Limb (tissue), 2 donors: ENCODE data around the gene TIGD7.
"Not testable (repeated sequence)": the region's sequence is repeated elsewhere in the genome, so short reads cannot be mapped to it uniquely, and the experiment has no call there.

Experiments used
- DNase-seq, 2 donors: peaks; one replicate each; pipeline ENCODE4 v3.0.0-alpha.2; 2016; ENCODE audit errors: extremely low spot score in 2 of 2

TIGD7 gene

DNA sequence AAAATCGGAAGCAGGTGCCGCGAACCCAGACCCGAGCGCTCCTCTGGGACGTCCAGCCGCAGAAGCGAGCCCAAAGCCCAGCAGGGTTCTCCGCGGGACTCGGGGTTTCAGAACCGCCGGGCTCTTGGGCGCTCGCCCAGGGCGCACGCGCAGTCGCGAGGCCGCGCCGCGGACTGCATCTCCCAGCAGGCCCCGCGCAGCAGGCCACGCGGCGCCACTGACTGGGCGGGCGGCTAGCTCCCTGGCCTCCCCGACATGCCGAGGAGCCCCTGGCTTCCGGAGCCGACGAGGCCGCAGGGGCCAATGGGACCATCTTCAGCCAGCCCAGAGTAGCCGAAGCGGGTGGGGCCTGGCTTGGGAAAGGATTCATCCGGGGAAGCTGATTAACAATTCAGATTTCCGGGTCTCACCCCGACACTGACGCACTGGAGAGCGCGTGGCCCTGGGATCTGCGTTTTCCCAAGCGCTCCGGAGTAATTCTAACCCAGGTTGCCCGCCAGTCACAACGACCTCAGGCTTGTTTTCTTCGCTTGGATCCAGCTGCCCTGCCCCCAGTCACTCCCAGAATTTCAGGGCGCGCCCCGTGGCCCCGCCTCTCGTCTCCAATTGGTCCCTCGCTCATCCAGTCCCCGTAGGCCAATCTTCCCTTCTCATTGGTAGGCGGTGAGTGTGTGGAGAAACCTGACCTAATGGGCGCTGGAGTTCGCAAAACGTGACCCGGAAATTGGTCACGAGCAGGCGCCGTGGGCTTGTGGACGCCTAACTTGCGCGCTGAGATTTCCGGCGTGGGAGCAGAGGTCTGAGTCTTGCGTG lies 22.3 kb downstream of the TIGD7 start, which contains the start of gene ZNF263:
Gene ZNF263, plus strand, starts transcription at position 762 of the 813 bp plus-strand sequence. CDS start 328 bp downstream, outside the sequence.
- DNase-seq, result peak; percentile 96 to 98

DNA sequence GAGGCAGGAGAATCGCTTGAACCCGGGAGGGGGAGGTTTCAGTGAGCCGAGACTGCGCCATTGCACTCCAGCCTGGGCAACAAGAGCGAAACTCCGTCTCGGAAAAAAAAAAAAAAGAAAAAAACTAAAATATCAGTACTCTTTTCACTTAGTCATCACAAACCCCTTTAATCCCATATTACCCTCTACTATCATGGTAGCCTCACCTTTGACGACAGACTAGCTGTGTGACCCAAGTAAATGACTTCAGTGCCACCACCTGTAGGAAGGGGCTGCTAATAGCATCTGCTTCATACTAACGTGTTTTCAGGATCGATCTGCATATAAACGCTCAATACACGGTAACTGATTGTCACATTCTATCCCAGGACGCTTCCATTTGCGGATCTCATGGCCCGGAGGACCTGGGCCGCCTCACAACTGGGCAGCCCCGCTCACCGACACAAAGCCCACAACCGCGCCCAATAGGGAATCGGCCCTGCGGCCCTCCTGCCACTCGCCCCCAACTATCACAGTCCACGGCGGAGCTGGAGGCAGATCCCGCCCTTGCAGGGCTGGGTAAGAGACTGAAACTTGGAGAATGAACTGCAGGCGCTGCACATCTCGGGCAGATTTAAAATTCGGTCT lies 23.0 kb downstream of the TIGD7 start:
- no peak for DNase-seq

DNA sequence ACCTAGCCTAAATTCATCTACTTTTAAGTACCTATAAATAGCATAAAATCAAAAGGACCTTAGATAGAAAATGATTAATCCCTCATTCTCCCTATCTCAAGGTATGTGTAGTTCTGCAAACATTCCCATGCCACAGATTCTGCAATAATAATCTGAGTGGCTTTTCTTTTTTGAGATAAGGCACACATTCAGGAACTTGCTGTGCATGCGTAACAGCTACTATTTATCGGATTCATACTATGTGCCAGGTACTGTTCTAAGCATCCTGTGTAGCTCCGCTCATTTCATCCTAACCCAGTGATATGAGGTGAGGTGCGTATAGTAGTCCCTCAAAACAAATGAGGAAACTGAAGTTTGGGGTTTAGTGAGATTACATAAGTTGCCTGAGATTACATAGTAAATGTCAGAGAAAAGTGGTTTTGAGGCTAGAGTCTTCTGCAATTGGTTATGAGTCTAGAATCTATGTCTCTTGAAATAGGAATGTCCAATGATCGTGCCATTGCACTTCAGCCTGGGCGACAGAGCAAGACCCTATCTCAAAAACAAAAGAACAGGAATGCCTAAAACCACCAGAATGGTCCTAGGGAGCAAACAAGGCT lies 23.9 kb downstream of the TIGD7 start:
- DNase-seq, result no peak

DNA sequence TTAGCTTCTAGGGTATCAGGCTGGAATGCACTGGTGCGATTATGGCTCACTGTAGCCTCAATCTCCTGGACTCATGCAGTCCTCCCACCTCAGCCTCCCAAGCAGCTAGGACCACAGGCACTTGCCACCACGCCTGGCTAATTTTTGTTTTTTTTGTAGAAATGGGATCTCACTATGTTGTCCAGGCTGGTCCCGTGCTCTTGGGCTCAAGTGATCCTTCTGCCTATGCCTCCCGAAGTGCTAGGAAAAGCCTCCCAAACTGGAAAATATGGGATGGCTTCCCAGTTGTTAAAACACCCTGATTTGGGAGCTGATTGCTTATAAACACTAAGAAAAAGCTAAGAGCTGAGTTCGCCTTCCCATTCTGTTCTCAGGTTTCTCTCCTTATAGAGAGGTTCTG lies 28.6 kb downstream of the TIGD7 start:
- DNase-seq, result no peak

DNA sequence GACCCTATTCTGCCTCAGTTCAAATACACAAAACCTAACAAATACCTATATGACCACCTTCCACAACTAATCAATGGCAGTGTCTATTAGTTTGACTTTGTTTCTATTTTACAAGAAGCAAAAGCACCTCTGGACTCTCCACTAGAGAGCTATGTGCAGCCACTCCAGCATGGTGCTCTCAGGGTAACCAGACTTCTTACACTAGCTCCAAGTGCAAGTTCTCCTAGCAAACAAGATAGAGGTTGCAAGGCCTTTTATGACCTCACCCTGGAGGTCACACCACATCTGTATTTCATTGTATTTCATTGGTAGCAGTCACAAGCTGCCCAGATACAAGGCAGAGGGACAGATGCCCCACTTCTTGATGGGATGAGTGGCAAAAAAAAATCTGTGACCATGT lies 30.3 kb downstream of the TIGD7 start:
- no peak for DNase-seq

DNA sequence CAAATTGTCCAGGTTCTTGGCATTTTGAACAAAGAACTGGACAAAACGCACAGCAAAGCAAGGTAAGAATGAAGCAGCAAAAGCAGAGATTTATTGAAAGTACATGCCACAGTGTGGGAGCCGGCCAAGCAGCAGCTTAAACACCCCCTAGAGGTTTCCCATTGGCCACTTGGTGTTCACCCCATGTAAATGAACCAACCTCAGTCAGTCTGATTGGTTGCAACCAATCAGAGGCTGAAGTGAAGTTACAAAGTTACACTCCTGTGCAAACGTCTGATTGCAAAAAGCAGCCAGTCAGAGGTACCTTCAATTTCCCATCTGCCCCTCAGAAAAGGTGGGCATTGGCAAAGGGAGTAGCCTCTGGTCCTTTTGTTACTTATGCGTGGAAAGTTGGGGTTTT lies 30.7 kb downstream of the TIGD7 start:
- DNase-seq, result no peak

DNA sequence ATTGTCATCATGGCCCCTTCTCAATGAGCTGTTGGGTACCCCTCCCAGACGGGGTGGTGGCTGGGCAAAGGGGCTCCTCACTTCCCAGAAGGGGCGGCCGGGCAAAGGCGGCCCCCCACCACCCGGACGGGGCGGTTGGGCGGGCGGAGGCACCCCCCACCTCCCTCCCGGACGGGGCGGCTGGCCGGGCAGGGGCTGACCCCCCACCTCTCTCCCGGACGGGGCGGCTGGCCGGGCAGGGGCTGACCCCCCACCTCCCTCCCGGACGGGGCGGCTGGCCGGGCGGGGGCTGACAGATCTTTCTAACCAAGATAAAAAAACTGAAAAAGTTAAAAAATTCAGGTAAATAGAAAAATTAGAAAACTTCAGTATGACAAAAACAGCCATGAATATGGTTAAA lies 33.9 kb downstream of the TIGD7 start:
- not testable (repeated sequence) for DNase-seq

DNA sequence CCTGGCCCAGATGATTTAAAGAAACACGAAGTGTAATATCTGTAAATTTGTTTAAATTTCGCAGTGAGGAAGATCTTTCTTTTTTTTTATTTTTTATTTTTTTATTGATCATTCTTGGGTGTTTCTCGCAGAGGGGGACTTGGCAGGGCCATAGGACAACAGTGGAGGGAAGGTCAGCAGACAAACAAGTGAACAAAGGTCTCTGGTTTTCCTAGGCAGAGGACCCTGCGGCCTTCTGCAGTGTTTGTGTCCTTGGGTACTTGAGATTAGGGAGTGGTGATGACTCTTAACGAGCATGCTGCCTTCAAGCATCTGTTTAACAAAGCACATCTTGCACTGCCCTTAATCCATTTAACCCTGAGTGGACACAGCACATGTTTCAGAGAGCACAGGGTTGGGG lies 34.5 kb downstream of the TIGD7 start:
- not testable (repeated sequence) for DNase-seq

DNA sequence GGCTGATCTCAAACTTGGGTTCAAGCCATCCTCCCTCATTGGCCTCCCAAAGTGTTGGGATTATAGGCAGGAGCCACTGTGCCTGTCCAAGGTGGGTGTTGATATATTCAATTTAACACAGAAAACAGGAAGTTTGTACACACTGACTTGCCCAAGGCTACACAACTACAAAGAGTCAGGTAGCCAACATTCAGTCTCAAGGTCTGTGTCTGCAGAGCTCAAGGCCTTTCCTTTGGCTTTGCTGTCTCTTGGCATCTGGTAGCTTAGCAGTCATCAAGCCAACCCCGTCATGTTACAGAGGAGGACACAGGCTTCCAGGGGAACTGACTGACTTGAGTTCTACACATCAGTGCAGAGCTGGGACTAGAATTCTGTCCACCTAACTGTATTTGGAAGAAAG lies 36.9 kb downstream of the TIGD7 start:
- DNase-seq, result no peak

DNA sequence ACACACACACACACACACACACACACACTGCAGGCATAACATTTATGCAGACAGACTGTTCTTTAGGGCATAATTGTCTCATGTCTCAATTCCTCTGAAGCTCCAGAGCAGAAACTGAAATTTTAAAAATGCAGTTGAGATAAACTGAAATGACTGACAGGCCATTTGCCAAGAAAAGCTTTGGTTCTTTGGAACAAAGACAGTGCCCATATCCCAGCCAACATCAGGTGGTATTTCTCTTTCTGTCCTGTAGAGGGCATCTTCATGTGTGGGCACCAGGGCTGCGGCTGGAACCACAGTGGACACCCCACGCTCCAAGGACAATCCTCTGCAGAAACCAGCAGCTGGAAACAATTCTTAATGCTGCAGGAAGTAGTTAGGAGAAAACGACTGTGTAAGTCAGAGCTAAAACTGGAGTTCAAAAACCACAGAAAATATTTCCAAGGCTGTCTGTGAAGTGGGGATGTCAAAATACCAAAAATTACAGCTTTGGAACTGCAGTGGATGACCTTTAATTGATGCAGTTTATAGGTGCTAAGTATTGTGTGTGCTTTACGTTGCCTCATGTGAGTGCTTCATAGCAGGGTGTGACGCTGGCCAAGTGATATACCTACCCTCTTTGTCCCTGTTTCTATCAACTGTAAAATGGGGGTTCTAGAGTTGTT lies 38.2 kb downstream of the TIGD7 start:
- peak in 1 of 2 donors; percentile 35 for DNase-seq

DNA sequence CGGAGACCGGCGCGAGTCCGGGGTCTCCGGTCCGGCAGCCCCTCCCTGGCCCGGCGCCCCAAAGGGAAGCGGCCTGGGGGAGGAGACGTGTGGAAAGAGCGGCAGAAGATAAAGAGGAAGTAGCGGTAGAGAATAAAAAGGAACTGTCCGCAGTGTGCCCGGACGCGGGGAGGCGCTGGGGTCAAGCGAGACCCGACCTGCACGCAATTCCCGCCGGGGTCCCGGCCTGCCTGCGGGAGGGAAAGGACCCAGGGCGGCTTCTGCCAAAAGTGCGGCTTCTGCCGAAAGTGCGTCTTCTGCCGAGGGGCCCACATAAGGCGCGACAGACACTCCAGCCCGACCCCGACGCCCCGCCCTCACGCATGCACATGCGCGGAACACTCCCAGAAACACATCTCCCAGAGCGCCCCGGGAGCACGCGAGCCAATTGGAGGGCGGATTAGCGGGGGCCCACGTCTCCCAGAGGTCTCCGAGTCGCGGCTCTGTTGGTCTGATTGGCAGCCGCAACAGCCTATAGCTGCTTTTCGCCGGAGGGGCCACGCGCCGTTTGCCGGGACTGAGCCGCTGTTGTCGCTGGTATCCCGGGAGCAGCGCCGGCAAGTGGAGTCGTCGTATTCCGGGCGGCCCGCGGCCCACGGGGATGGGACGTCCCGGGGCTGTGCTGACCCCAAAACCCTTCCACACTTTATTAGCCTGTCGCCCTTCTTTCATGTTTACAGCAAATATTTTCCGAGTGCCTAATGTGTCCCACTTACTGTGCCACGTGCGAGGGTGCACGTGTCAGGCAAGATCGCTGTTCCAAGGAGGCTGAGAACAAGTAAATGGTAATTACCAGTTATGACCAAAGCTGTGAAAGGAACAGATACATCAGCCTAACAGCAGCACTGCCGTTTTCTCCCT lies 40.8 kb downstream of the TIGD7 start:
- DNase-seq, result peak; percentile 98 to 99

DNA sequence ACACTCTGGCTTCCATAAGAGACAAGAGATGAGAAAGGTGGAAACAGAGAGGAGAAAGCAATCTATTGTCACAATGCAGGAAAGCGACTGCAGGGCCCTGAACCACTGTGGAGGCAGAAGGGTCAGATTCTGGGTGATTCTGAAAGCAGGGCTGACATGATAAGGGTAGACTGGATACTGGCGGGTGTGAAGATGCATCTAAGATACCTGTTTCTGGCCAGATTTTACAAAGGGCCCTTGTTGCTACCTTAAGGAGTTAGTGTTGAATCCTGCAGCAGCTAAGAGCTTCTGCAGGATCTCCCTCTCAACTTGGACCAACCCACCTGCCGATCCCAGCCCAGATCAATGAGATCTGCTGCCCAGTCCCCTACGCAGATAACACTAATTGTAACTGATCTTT lies 42.7 kb downstream of the TIGD7 start:
- DNase-seq, result no peak

DNA sequence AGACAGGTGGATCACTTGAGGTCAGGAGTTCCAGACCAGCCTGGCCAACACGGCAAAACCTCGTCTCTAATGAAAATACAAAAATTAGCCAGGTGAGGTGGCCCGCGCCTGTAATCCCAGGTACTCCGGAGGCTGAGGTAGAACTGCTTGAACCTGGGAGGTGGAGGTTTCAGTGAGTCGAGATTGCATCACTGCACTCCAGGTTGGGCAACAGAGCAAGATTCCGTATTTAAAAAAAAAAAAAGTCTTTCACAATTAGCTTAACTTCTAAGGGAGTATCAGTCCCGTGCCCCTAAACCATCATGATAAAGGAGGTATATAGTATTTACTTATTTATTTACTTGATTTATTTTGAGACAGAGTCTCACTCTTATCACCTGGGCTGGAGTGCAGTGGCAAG lies 45.4 kb downstream of the TIGD7 start:
- no peak for DNase-seq

DNA sequence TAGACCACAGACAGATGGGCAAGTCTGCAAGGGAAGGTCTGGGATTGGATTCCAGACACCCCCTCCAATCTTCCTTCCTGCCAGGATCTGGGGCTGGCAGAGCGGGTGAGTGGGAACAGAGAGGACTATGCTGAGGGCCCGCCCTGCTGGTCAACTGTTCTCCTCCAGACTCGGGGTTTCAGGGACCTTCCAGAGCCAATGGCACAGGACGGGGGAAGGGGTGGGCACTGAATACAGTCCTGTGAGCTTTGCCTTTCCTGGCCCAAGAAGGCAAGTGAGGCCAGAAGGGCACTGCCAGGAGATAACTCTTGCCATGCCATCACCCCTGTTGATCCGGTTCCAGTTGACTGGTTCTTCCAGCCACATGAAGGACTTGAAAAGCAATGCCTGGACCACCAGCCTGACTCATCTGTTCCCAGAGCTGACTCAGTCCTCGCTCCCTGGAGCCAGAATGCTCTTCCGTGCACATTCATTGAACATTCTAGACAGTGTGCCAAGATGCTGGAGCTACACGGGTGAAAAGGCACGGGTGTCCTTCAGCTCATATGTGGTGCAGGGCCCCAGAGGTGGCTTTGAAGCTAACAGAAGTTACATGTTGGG lies 48.3 kb downstream of the TIGD7 start:
- no peak for DNase-seq

DNA sequence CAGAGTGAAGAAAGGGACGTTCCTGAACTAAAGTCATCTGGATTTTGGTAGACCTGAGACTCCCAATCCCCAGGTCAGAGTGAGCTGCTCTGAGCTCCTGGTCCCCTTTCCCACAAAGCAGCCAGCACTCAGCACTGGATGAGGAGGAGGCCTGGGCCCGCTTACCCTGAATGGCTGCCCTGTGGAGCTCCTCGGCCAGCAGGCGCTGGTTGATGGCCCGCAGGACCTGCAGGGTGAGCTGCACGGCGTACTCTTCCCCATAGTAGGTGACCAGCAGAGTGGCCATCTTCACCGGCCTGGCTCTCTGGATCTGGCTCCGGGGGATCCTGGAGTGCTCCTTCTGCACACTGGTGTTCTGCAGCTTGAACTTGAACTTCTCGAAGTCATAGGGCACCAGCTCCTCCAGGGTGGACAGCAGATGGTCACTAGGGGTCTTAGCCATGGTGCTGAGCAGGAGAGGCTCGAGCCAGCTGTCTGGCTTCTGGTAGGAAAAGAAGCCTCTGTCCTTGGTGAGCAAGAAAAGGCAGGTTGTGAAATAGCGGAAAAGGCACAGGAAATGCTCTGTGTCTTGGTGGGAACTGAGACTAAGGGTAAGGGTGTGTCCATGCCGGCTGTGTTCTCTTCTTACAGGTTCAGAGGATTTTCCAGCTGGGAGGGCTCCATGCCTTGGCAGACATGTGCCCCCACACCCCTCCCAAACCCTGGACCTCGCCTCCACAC lies 48.9 kb downstream of the TIGD7 start, which contains the start of gene MEFV:
Gene MEFV, minus strand, starts transcription at position 488 of the 720 bp plus-strand sequence. Its CDS starts 46 bp downstream, at position 442.
- DNase-seq, result no peak

DNA sequence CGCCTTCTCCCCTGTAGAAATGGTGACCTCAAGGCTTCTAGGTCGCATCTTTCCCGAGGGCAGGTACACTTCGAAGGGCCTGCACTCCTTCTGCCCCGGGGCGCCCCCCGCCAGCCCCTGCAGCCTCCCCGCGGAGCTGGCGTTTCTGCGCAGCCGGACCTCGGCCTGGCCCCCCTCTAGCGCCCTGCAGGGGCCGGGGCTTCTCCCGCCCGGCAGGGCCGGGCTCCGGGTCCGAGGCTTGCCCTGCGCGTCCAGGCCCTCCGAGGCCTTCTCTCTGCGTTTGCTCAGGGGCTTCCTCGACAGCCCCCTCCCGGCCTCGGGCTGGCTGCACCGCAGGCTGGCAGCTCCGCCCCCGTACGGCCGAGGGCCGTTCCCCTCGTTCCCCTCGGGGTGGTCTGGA lies 50.9 kb downstream of the TIGD7 start:
- DNase-seq, result no peak

DNA sequence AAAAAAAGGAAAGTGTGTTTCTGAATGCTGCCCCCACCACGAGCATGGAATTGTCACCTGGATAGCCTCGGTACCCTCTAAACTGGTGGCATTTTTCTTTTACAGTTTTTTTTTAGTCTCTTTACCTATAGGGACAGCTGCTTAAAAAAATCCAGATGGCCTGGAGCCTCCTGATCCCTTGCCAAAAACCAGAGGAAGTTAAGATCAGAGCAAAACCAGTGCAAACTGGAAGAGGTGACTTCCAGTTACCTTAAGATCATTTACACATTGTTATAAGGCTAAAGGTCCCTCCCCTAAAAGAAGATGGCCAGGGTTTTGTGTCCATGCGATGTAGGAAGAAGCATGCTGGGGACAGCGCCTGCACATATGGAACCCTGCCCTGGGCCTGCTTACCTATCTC lies 52.3 kb downstream of the TIGD7 start:
- DNase-seq, result no peak

DNA sequence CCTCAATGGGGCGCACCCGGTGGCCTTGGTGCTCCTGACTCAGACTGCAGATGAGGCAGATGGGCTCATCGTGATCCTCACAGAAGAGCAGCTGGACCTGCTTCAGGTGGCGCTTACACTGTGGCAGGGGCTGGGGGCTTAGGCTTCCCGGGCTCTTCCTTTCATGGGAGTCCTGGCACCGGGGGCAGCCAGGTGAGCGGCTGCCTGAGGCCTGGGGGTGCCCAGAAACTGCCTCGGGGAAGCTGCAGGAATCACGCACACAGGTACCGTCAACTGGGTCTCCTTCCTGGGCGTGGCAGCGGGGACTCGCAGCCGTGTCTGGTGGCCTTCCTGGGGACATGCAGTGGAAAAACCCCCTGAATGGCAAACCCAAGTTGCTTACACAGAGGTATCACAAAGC lies 55.8 kb downstream of the TIGD7 start:
- DNase-seq, result no peak

DNA sequence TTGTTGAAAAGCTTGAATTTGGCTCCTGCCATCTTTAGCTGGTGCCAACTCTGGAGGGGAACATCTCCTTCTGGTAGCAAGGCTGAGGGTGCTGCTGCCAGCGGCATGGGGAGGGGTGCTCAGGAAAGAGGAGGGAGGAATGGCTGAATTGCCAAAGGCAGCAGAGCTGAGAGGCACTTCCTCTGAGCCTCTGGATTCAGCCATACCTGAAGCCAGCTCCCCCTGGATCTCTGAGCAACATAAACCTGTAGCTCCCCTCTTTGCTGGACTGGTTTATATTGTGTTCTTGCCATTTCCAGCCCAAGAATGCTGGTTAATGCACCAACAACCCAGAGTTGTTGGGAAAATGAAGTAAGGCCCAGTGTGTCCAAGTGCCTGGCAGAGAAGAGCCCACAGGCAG lies 56.2 kb downstream of the TIGD7 start:
- DNase-seq, result no peak
